Osteocyte (in vitro differentiated cells): ENCODE data around the gene KCNK6. TPM values are rescaled to one million over a fixed set of nuclear protein-coding genes. Genes with fewer than 3 reads are reported as not detected.

Experiments
- DNase-seq: peaks from one replicate; pipeline ENCODE4 v3.0.0; 2021; ENCODE audit warnings: mixed read lengths; ENCODE audit not compliant: unreplicated experiment; ENCODE audit errors: extremely low spot score
- H3K27ac Mint-ChIP-seq: one replicate; pipeline ENCODE4 v1.8.0; 2021; ENCODE audit warnings: mild to moderate bottlenecking, mixed read lengths; ENCODE audit not compliant: unreplicated experiment
- H3K27me3 Mint-ChIP-seq: one replicate; pipeline ENCODE4 v1.8.0; 2021; ENCODE audit warnings: mixed read lengths; ENCODE audit not compliant: unreplicated experiment
- H3K36me3 Mint-ChIP-seq: one replicate; pipeline ENCODE4 v1.8.0; 2021; ENCODE audit warnings: mixed read lengths; ENCODE audit not compliant: unreplicated experiment
- H3K4me1 Mint-ChIP-seq: one replicate; pipeline ENCODE4 v1.8.0; 2021; ENCODE audit warnings: mixed read lengths; ENCODE audit not compliant: unreplicated experiment
- H3K4me3 Mint-ChIP-seq: one replicate; pipeline ENCODE4 v1.8.0; 2021; ENCODE audit warnings: mild to moderate bottlenecking, moderate library complexity, mixed read lengths; ENCODE audit not compliant: unreplicated experiment
- H3K9me3 Mint-ChIP-seq: one replicate; pipeline ENCODE4 v1.8.0; 2021; ENCODE audit warnings: mixed read lengths; ENCODE audit not compliant: unreplicated experiment
- total RNA-seq: library from RNA; stranded (reverse); gene quantifications from 2 replicates; pipeline ENCODE4 v1.2.1, GENCODE V29; 2021
- TF ChIP-seq, protein P1 (sequence below): fragments of 200-600 bp; sonication (generic); IDR thresholded peaks from 2 replicates; pipeline ENCODE4 v1.5.0; 2021; ENCODE audit warnings: antibody characterized with exemption, mild to moderate bottlenecking, moderate library complexity

The KCNK6 gene
- total RNA-seq, 1 donor from 2014 or later = 13.0 TPM

DNA sequence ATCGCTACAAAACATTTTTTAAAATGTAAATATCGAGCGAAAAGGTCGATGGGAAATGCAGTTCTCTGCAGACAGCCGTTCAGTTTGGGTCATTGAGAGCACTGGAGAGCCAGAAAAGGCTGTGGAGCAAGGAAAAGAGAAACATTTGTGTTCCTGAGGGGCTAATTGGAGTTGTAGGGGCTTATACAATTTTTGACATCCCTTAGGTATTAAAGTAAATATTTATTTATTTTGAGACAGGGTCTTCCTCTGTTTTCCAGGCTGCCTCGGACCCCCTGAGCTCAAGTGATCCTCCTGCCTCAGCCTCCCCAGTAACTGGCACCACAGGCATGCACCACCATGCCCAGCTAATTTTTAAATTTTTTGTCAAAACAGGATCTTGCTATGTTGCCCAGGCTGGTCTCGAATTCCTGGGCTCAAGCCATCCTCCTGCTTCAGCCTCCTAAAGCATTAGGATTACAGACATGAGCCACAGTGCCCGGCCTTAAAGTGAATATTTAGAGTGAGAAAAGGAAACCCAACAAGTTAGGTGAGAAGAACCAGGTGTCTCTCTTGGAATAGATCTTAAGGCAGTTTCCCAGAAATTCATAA, 3.1 kb upstream of the KCNK6 start:
- H3K36me3 Mint-ChIP-seq = no peaks in the 10 kb centered on the region
- peaks cover 41% of the 10 kb centered on the region for H3K4me1 Mint-ChIP-seq
- DNase-seq = no peak
- no peaks in the 10 kb centered on the region for H3K27me3 Mint-ChIP-seq
- no peaks in the 10 kb centered on the region for H3K9me3 Mint-ChIP-seq
- H3K4me3 Mint-ChIP-seq = peak overlapping the region; percentile 70
- TF ChIP-seq, protein P1, sequence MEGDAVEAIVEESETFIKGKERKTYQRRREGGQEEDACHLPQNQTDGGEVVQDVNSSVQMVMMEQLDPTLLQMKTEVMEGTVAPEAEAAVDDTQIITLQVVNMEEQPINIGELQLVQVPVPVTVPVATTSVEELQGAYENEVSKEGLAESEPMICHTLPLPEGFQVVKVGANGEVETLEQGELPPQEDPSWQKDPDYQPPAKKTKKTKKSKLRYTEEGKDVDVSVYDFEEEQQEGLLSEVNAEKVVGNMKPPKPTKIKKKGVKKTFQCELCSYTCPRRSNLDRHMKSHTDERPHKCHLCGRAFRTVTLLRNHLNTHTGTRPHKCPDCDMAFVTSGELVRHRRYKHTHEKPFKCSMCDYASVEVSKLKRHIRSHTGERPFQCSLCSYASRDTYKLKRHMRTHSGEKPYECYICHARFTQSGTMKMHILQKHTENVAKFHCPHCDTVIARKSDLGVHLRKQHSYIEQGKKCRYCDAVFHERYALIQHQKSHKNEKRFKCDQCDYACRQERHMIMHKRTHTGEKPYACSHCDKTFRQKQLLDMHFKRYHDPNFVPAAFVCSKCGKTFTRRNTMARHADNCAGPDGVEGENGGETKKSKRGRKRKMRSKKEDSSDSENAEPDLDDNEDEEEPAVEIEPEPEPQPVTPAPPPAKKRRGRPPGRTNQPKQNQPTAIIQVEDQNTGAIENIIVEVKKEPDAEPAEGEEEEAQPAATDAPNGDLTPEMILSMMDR = no peak
- H3K27ac Mint-ChIP-seq = peak overlapping the region; percentile 91

DNA sequence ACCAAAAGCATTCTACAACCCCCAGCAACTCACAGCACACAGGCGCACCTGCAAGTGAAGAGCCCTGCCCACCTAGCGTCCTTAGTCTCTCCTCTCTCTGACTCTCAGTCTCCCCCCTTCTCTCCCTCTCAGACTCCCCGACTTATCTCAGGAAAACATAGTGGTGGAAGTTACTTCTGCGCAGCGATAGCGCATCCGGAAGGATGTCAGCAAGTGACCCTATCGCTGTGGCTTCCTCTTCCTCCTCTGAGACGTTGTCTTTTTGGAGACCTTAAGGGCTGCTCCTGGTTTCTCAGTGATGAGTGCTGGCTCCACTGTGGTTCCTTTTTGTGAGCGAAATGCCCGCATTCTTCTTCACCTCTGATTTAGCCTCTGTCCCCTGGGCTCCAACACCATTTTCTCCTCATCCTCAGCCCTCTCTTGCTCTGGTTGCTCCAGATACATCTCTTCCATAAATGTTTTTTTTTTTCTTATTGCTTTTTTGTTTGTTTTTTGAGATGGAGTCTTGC, 2.5 kb upstream of the KCNK6 start:
- peaks cover 46% of the 10 kb centered on the region for H3K4me1 Mint-ChIP-seq
- no peak overlapping the region for H3K27ac Mint-ChIP-seq
- H3K36me3 Mint-ChIP-seq = peaks cover 2% of the 10 kb centered on the region
- no peaks in the 10 kb centered on the region for H3K27me3 Mint-ChIP-seq
- DNase-seq = no peak
- TF ChIP-seq, protein P1 = no peak
- H3K9me3 Mint-ChIP-seq = no peaks in the 10 kb centered on the region
- H3K4me3 Mint-ChIP-seq = no peak overlapping the region

DNA sequence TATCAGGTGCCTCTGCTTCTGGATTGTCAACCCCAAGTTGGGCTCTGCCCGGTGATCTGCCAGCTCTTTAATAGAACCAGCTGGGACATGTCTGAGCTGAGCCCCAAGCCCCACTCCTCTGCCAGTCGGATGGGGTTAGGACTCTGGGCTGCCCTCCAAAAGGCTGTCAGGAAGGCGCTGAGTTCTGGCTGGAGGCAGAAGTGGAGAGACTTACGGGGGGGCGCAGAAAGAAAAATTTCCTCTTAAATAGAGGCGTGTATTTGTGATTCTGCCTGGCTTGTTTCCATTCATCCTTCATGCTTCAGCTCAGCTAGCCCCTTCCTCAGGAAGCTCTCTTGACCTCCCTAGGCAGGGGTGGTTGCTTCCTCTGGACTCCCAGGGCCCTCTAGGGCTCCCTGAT, 985 bp upstream of the KCNK6 start:
- Mint-ChIP-seq H3K27me3 (no peaks in the 10 kb centered on the region), H3K9me3 (no peaks in the 10 kb centered on the region), H3K4me3 (peak overlapping the region; percentile 80), H3K4me1 (peaks cover 46% of the 10 kb centered on the region), H3K36me3 (peaks cover 2% of the 10 kb centered on the region), H3K27ac (peak overlapping the region; percentile 71)
- DNase-seq = no peak
- TF ChIP-seq, protein P1 = no peak

DNA sequence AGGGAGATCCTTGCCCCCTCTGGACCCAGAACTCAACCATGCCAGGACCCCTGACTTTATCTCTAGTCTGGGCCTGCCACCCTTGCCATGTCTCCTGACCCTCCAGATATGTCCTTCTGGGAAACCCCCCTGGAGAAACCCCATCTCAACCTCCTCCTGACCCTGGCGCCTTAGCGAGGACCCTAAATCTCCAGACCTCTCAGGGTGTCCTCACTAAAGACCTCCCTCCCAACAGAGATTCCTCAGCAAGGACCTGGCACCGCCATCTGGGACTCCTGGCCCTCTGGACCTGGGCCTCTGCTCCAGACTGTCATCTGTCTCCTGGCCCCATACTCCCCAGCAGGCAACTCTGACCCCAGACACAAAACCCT, 1.3 kb downstream of the KCNK6 start:
- H3K36me3 Mint-ChIP-seq = peaks cover 5% of the 10 kb centered on the region
- H3K4me3 Mint-ChIP-seq = peak overlapping the region; percentile 80
- peaks cover 38% of the 10 kb centered on the region for H3K4me1 Mint-ChIP-seq
- peak overlapping the region; percentile 72 for H3K27ac Mint-ChIP-seq
- no peaks in the 10 kb centered on the region for H3K9me3 Mint-ChIP-seq
- TF ChIP-seq, protein P1 = no peak
- no peak for DNase-seq
- H3K27me3 Mint-ChIP-seq = no peaks in the 10 kb centered on the region

DNA sequence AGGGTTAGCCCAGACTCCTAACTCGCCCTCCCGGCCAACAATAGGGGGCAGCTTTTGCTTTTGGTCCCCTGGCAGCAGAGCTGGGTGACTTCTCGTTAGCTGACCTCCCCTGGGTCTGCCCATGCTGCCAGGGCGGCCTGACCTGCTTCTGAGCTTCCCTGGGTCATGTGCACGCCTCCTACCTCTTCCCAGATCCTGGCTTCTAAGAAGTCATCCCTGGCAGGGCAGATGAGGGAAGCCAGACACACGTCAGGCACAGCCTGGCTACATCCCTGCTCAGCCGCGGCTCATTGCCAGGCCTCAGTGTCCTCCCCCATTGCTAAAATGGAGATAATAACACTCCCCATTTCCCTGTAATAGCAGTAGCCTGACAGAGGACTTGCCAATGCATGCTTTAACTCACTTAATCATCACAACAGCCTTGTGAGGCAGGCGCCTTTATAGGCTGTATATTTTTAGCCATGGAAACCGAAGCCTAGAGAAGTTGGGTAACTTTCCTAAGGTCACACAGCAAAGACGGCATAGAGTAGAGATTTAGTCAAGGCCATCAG, 2.1 kb downstream of the KCNK6 start:
- H3K27me3 Mint-ChIP-seq = no peaks in the 10 kb centered on the region
- no peak for DNase-seq
- peaks cover 6% of the 10 kb centered on the region for H3K36me3 Mint-ChIP-seq
- H3K4me3 Mint-ChIP-seq = peak overlapping the region; percentile 80
- H3K4me1 Mint-ChIP-seq = peaks cover 35% of the 10 kb centered on the region
- H3K9me3 Mint-ChIP-seq = no peaks in the 10 kb centered on the region
- H3K27ac Mint-ChIP-seq = peak overlapping the region; percentile 8
- TF ChIP-seq, protein P1 = no peak
